Testis (tissue), 2 donors: Measurements from ENCODE around the gene TRIM60.

Experiments used
- CTCF ChIP-seq, 3 experiments: fragments of 450-650 bp in 2 of 3; fragments of 200-600 bp in 1 of 3; sonication (generic) in 1 of 3; IDR thresholded peaks; one replicate each; pipeline ENCODE4 v1.5.1; 2016 to 2019; ENCODE audit warnings: antibody characterized with exemption in 3 of 3, mild to moderate bottlenecking in 2 of 3, moderate library complexity in 1 of 3
- POLR2A ChIP-seq: fragments of 450-650 bp; IDR thresholded peaks from one replicate; pipeline ENCODE4 v1.6.1; 2017; ENCODE audit warnings: antibody characterized with exemption, mild to moderate bottlenecking, moderate library complexity

GRCh38 chr4:164989471-164989870 lies 42.3 kb upstream of the TRIM60 start:
- TF ChIP-seq POLR2A (no peak), CTCF (IDR thresholded peaks at IDR 0.05) (no peak)
